Activated naive CD8-positive, alpha-beta T cell treated with anti-CD3 and anti-CD28 coated beads, Interleukin-2, amount 10 ng/mL, durations not matched to agents 7 days and 5 days (primary cell): ENCODE results near the gene PRCC. TPM values are rescaled to one million over a fixed set of nuclear protein-coding genes. Genes with fewer than 3 reads are reported as not detected.

Experiments
- ATAC-seq: fragments of 150-1000 bp; cut with Tn5 transposase; one replicate; pipeline ENCODE4 v1.10.0; 2021; ENCODE audit warnings: low read depth, moderate library complexity
- POLR2A ChIA-PET: fragments of 350-600 bp; sonication (Branson Sonifier 250); formaldehyde crosslinking; loops from one replicate; lab custom pipeline; 2021; ENCODE audit warnings: antibody characterized with exemption; lab: Charles Lee
- DNase-seq: peaks from one replicate; pipeline ENCODE4 v3.0.0; 2021
- H3K27ac Mint-ChIP-seq: one replicate; pipeline ENCODE4 v1.8.0; 2022; ENCODE audit warnings: mild to moderate bottlenecking, mixed read lengths
- H3K27me3 Mint-ChIP-seq: one replicate; pipeline ENCODE4 v1.8.0; 2022; ENCODE audit warnings: mild to moderate bottlenecking, moderate library complexity, mixed read lengths
- H3K36me3 Mint-ChIP-seq: one replicate; pipeline ENCODE4 v1.8.0; 2021; ENCODE audit warnings: mild to moderate bottlenecking, mixed read lengths
- H3K4me1 Mint-ChIP-seq: one replicate; pipeline ENCODE4 v1.8.0; 2021; ENCODE audit warnings: mixed read lengths
- H3K4me3 Mint-ChIP-seq: one replicate; pipeline ENCODE4 v1.8.0; 2022; ENCODE audit warnings: mild to moderate bottlenecking, moderate library complexity, mixed read lengths
- H3K9me3 Mint-ChIP-seq: one replicate; pipeline ENCODE4 v1.8.0; 2021; ENCODE audit warnings: mixed read lengths
- total RNA-seq, 2 experiments: library from RNA; stranded (reverse); gene quantifications; one replicate each; pipeline ENCODE4 v1.2.3, GENCODE V29; 2021

Gene PRCC, protein sequence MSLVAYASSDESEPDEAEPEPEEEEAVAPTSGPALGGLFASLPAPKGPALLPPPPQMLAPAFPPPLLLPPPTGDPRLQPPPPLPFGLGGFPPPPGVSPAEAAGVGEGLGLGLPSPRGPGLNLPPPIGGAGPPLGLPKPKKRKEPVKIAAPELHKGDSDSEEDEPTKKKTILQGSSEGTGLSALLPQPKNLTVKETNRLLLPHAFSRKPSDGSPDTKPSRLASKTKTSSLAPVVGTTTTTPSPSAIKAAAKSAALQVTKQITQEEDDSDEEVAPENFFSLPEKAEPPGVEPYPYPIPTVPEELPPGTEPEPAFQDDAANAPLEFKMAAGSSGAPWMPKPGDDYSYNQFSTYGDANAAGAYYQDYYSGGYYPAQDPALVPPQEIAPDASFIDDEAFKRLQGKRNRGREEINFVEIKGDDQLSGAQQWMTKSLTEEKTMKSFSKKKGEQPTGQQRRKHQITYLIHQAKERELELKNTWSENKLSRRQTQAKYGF
- total RNA-seq = 10 to 100 TPM; 65.7 to 76.0 TPM

DNA sequence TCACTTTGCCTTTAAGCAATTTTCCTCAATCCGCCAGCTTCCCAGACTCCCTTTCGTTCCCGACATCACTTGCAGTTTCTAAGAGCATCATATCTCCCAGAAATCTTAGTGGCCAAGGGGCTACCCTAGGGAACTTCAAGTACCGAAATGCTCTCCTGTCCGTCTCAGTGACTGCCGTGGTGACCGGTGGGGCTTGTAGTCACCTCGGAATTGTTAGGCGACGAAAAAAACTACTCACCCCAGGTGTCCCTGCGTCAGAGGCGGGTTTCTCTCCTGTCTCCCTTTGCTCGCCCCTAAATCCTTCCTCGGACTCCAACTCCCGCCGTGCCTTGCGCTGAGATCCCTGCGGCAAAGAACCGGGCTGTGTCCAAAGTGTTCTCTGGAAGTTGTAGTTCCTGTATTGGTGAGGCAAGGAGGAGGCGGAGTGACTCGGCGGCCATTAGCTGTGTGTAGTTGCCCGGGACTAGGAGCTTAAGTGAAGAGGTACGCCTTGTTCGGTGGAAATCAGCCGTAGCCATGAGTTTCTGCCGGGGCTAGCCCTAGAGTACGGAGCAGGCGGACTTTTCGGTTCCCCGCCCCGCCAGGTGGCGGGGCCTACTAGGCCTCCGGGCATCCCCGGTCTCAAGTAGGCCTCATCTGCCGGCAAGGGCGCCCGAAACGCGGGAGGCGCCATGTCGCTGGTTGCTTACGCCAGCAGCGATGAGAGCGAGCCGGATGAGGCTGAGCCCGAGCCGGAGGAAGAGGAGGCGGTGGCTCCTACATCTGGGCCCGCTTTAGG, at the start of gene PRCC:
Gene PRCC (plus strand): TSS at position 435 of the 778 bp plus-strand sequence. CDS start 237 bp downstream, at position 672.
- H3K27me3 Mint-ChIP-seq = no peaks in the 10 kb centered on the region
- peaks cover 34% of the 10 kb centered on the region for H3K4me1 Mint-ChIP-seq
- H3K4me3 Mint-ChIP-seq = no peak within 1 kb of the TSS
- H3K27ac Mint-ChIP-seq = no peak within 1 kb of the TSS
- no peaks in the 10 kb centered on the region for H3K9me3 Mint-ChIP-seq
- DNase-seq (peak; percentile 89), ATAC-seq (peak; percentile 96)
- H3K36me3 Mint-ChIP-seq = peaks cover 13% of the 10 kb centered on the region
- POLR2A ChIA-PET = interaction anchor here (0.6 to 6.6 kb wide), 12 partner anchors 11 to 94 kb away, joined by 3 to 67 read pairs (median 4); partner anchors contain the start of genes HDGF, ISG20L2, METTL25B and MRPL24

DNA sequence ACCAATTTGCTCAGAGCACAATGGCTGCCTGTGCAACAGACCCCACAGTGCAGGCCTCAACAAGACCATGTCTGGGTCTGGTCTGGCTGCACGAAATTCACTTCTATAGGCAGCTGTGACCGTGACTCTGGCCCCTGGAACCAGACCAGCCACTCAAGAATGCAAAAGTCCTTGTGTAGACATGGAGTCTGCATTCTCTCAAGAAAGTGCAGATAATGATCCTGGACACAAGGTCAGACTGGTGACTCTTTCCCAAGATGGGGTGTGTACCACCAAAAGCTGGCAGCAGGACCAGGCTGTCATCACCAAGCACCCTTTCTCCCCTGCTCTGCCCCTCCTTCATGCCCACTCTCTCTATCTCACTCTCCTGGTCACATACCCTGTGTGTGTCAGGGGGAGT, 46.2 kb upstream of the PRCC start:
- H3K4me1 Mint-ChIP-seq = peaks cover 15% of the 10 kb centered on the region
- no peaks in the 10 kb centered on the region for H3K27me3 Mint-ChIP-seq
- POLR2A ChIA-PET = interaction anchor here (0.6 to 1.0 kb wide), 3 partner anchors 7 to 28 kb away, joined by 3 read pairs; no protein-coding TSS in a partner anchor
- H3K36me3 Mint-ChIP-seq = peaks cover 28% of the 10 kb centered on the region
- DNase-seq (no peak), ATAC-seq (no peak)
- H3K9me3 Mint-ChIP-seq = no peaks in the 10 kb centered on the region
- no peak overlapping the region for H3K4me3 Mint-ChIP-seq
- H3K27ac Mint-ChIP-seq = no peak overlapping the region

DNA sequence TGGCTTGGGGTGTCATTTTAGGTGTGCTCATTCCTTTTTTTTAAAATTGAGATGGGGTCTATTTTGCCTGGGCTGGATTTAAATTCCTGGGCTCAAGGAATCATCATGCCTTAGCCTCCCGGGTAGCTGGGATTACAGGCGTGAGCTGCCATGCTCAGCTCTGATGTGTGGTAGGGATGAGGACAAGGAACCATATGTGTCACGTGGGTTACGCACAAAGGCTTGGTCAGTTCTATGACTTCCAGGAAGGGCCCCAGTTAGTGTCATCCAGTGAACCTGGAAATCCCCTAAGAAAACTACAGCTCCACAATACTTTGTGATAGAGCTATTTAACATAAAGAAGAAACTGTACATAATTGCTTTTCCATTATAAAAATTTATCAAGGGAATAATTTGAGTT, 45.8 kb upstream of the PRCC start:
- Mint-ChIP-seq H3K9me3 (no peaks in the 10 kb centered on the region), H3K4me3 (no peak overlapping the region), H3K36me3 (peaks cover 27% of the 10 kb centered on the region), H3K27me3 (no peaks in the 10 kb centered on the region), H3K27ac (no peak overlapping the region), H3K4me1 (peaks cover 15% of the 10 kb centered on the region)
- POLR2A ChIA-PET = interaction anchor here (0.6 to 1.0 kb wide), 3 partner anchors 8 to 210 kb away, joined by 3 read pairs; no protein-coding TSS in a partner anchor
- ATAC-seq (no peak), DNase-seq (no peak)

DNA sequence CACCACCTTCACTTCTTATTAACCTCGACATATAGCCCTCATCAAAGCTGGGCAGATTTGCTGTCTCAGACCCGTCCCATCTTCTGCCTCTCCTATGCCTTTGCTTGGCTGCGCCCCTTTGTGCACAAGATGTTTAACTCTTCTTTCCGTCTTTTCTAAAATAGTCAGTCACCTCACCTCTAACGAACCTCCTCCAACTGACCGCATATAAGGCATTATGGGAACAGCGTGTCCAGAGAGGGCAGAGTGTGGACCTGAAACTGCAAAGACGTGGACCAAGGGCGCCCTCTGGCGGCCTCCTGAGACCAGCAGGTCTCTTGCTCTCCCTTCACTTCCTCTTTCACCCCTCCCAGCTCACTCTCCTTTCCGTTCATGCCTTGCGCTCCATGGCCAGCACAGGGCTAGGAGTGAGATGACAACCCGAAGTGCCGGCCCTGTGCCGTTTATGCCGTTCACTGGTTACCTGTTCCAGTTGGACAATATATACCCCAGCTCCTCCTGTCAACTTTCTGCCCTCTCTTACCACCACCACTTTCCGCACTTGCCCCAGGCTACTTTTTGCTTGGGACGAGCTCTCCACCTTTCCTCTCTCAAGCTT, 41.6 kb upstream of the PRCC start:
- Mint-ChIP-seq H3K9me3 (no peaks in the 10 kb centered on the region), H3K36me3 (peaks cover 22% of the 10 kb centered on the region), H3K4me1 (peaks cover 27% of the 10 kb centered on the region), H3K4me3 (no peak overlapping the region), H3K27ac (no peak overlapping the region), H3K27me3 (no peaks in the 10 kb centered on the region)
- DNase-seq (peak; percentile 89), ATAC-seq (peak; percentile 32)
- POLR2A ChIA-PET = interaction anchor here (0.8 to 6.5 kb wide), 13 partner anchors 14 to 135 kb away, joined by 3 to 82 read pairs (median 5); partner anchors contain the start of genes CRABP2, HDGF, MRPL24 and NTRK1

DNA sequence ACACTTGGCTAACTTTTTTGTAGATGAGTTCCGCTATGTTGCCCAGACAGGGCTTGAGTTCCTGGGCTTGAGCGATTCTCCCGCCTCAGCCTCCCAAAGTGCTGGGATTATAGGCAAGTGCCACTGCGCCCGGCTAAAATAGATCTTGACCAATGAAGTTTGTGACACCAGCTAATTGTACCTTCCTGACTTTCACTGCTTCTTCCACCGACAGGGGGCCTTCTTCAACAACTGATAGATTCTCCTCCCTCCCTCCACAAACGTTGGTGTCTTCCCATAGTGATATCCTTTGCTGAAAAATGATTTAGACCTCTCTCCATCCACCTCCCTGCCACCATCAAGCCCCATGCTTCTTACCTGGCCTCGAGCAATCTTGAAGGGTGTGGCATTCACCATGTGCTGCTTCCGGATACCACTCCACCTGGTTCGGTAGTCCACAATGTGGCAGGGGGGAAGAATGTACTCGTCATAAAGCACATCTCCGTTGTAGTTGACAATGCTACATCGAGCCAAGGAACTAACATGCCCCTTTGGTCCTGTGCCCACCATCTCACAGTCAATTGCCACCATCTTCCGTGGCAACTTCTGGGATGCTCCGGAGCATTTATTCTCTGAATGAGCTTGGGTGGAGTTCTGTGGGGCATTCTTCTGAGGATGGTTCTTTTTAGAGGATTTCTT, 40.6 kb upstream of the PRCC start:
- Mint-ChIP-seq H3K27ac (peak overlapping the region; percentile 99), H3K27me3 (no peaks in the 10 kb centered on the region), H3K36me3 (peaks cover 19% of the 10 kb centered on the region), H3K4me3 (no peak overlapping the region), H3K9me3 (no peaks in the 10 kb centered on the region), H3K4me1 (peaks cover 30% of the 10 kb centered on the region)
- POLR2A ChIA-PET = interaction anchor here (0.7 to 6.5 kb wide), 16 partner anchors 14 to 134 kb away, joined by 3 to 82 read pairs (median 6); partner anchors contain the start of genes CRABP2, HDGF, MRPL24 and NTRK1
- ATAC-seq (no peak), DNase-seq (no peak)

DNA sequence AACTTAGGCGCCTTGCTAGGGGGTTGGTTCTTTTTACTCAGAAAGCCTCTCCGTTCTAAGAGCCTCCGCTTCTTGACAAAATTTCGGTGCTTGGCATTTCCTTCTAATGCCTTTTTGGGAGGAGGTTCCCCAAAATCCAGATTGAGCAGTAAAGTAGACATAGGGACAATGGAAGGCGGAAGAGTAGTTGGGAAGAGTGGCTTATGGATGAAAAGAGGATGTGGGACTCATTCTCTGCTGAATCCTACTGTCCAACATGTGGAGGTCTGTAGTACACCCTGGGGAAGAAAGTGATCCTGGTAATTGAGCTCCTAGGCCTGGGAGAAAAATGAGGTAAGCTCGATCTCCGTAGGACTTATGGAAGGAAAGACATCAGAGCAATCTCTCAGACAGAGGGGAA, 39.8 kb upstream of the PRCC start:
- H3K27me3 Mint-ChIP-seq = no peaks in the 10 kb centered on the region

DNA sequence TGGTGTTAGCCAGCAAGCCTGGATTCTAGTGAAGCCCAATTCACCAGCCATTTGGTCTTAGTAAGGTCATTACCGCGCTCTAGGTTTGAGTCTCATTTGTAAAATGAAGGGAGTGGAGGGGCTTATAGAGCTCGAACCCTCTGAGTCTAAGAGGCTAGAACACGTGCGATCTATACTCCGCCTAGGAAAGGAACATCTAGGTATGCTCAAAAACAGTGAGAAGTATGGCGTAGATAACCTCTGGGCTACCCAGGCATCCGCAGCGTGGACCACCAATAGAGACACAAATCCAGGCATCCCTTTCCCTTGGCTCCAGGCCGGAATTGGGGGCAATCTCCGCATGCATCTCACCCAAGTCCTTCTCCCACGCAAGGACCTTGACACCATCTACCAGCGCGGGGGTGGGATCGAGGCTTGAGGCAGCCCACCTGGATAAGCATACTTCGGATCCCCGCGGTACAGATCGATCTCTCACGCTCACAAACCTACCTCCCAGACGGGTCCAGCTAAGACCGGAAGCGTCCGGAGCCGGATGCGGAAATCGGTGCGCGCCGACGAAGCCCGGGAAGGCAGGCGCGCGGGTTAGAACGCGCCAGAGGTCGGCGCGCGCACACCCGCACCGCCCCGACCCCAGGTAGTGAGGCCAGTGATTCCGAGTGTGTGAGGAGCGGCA, 39.3 kb upstream of the PRCC start, which contains the start of gene METTL25B:
Gene METTL25B (plus strand): TSS at position 544 of the 673 bp plus-strand sequence. CDS start 636 bp downstream, outside the sequence.
- DNase-seq (peak; percentile 87), ATAC-seq (peak; percentile 72)
- peaks cover 17% of the 10 kb centered on the region for H3K36me3 Mint-ChIP-seq
- peaks cover 30% of the 10 kb centered on the region for H3K4me1 Mint-ChIP-seq
- H3K27ac Mint-ChIP-seq = peak within 1 kb of the TSS; percentile 99
- H3K4me3 Mint-ChIP-seq = no peak within 1 kb of the TSS
- H3K27me3 Mint-ChIP-seq = no peaks in the 10 kb centered on the region
- POLR2A ChIA-PET = interaction anchor here (0.6 to 6.5 kb wide), 24 partner anchors 9 to 408 kb away, joined by 3 to 82 read pairs (median 4); partner anchors contain the start of genes HDGF, INSRR, MEF2D and MRPL24
- H3K9me3 Mint-ChIP-seq = no peaks in the 10 kb centered on the region

More for the DNA sequence above, 39.8 kb upstream of the PRCC start:
- Mint-ChIP-seq H3K27ac (peak overlapping the region; percentile 99), H3K9me3 (no peaks in the 10 kb centered on the region), H3K36me3 (peaks cover 19% of the 10 kb centered on the region), H3K4me3 (no peak overlapping the region), H3K4me1 (peaks cover 30% of the 10 kb centered on the region)
- POLR2A ChIA-PET = interaction anchor here (1.1 to 6.5 kb wide), 10 partner anchors 13 to 87 kb away, joined by 3 to 82 read pairs (median 7); partner anchors contain the start of genes HDGF, MRPL24 and PRCC
- DNase-seq (no peak), ATAC-seq (no peak)

DNA sequence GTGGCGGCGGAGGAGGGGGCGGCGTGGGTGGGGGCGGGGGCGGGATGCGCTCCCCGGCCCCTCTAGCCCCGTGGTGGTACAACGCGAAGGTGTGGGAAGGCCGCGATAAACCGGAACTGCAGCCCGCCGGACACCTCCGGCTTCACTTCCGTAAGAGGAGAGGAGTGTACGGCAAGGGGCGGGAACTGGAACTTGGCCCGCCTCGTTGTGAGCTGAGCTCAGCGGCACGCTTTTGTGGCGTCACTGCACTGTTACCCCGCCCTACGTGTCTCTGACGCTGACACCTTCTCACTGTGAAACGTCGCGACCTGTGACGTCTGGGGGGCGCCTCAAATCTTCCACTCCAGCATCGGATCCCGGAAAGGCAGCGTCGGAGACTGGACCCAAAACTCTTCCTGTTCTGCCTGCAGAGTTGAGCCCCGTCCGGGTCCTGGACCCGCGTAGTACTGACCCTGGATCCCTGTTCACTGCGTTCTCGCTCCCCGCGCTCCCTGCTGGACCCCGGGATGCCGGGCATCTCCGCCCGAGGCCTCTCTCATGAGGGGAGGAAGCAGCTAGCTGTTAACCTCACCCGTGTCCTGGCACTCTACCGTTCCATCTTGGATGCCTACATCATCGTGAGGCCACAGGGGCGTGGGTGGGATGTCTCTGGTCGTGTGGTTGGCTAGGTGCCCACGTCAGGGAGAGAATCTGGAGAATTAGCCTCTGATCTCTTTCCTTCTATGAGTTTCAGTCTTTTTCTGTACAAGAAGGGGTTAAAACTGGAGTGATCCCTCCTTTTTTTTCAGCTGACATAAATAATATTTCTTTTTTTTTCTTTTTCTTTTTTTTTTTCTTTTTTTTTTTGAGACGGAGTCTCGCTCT, 38.5 kb upstream of the PRCC start, which contains the start of gene ISG20L2:
Gene ISG20L2 (minus strand): TSS at position 168 of the 864 bp plus-strand sequence. CDS start 1,114 bp downstream, outside the sequence.
- H3K9me3 Mint-ChIP-seq = no peaks in the 10 kb centered on the region
- peaks cover 11% of the 10 kb centered on the region for H3K36me3 Mint-ChIP-seq
- H3K4me1 Mint-ChIP-seq = peaks cover 24% of the 10 kb centered on the region
- POLR2A ChIA-PET = interaction anchor here (0.9 to 6.5 kb wide), 23 partner anchors 8 to 446 kb away, joined by 3 to 82 read pairs (median 4); partner anchors contain the start of genes HDGF, INSRR, MEF2D and MRPL24
- no peak within 1 kb of the TSS for H3K4me3 Mint-ChIP-seq
- ATAC-seq (peak; percentile 88), DNase-seq (peak; percentile 91)
- no peaks in the 10 kb centered on the region for H3K27me3 Mint-ChIP-seq
- H3K27ac Mint-ChIP-seq = peak within 1 kb of the TSS; percentile 99

DNA sequence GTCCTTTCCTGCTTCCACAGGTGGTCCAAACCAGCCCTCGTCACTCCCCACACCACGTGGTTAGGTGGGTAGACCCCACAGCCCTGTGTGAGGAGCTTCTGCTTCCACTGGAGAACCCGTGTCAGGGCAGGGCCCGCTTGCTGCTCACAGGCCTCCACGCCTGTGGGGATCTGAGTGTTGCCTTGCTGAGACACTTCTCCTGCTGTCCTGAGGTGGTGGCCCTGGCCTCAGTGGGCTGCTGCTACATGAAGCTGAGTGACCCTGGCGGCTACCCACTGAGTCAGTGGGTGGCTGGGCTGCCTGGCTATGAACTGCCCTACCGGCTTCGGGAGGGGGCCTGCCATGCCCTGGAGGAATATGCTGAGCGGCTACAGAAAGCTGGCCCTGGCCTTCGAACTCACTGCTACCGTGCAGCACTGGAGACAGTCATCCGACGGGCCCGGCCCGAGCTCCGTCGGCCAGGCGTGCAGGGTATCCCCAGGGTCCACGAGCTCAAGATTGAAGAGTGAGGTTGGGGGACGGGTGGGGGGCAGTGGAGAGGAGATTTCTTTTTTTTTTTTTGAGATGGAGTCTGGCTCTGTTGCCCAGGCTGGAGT, 33.2 kb upstream of the PRCC start:
- POLR2A ChIA-PET = no interaction called here
- H3K27me3 Mint-ChIP-seq = no peaks in the 10 kb centered on the region
- peaks cover 16% of the 10 kb centered on the region for H3K4me1 Mint-ChIP-seq
- DNase-seq (no peak), ATAC-seq (no peak)
- no peaks in the 10 kb centered on the region for H3K9me3 Mint-ChIP-seq
- no peak overlapping the region for H3K27ac Mint-ChIP-seq
- peaks cover 2% of the 10 kb centered on the region for H3K36me3 Mint-ChIP-seq
- H3K4me3 Mint-ChIP-seq = no peak overlapping the region

DNA sequence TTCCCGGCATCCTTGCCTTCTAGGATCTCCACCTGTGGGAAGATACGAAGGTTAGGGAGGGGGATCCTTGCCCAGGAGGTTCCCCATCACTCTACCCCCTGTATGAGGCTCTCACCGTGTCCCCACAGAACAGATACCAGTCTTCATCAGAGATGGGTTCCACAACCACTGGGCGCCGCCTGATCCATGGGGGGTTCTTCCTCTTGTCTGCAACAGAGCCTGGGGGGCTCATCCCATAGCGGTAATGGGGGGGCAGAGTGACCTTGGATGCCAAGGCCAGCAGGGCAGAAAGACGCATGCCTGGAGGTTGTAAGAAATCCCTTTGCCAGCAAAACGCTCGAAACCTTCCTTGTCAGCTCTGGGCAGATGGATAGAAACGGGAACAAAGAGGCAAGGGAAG, 28.9 kb upstream of the PRCC start:
- DNase-seq (no peak), ATAC-seq (no peak)
- peaks cover 16% of the 10 kb centered on the region for H3K4me1 Mint-ChIP-seq
- no peak overlapping the region for H3K27ac Mint-ChIP-seq
- H3K36me3 Mint-ChIP-seq = peaks cover 17% of the 10 kb centered on the region
- H3K4me3 Mint-ChIP-seq = no peak overlapping the region
- H3K9me3 Mint-ChIP-seq = no peaks in the 10 kb centered on the region
- H3K27me3 Mint-ChIP-seq = no peaks in the 10 kb centered on the region
- POLR2A ChIA-PET = interaction anchor here (4.7 kb wide), 1 partner anchor 10 kb away, joined by 82 read pairs; the partner anchor contains the start of genes ISG20L2 and METTL25B
